T-cell (primary cell): ENCODE data around the gene PDIA5. TPM values are rescaled to one million over a fixed set of nuclear protein-coding genes. Genes with fewer than 3 reads are reported as not detected.

Source experiments
- ATAC-seq, 4 experiments: fragments of 200-7000 bp in 3 of 4; fragments of 150-1000 bp in 1 of 4; cut with Tn5 transposase; replicated peaks in 1 of 4; 1 replicate in 3 of 4; 2 replicates in 1 of 4; pipeline ENCODE4 v1.10.0; 2021; ENCODE audit warnings: moderate library complexity in 3 of 4, mild to moderate bottlenecking in 2 of 4, moderate number of reproducible peaks in 1 of 4
- CTCF ChIA-PET, 2 donors: fragments of 300-600 bp; sonication (Branson Sonifier 250); formaldehyde crosslinking; loops; one replicate each; lab custom pipeline; 2022; ENCODE audit warnings: antibody characterized with exemption in 2 of 2; lab: Charles Lee
- POLR2A ChIA-PET, 2 donors: fragments of 300-600 bp; sonication (Branson Sonifier 250); formaldehyde crosslinking; loops; one replicate each; lab custom pipeline; 2022; ENCODE audit warnings: antibody characterized with exemption in 2 of 2; lab: Charles Lee
- DNase-seq, 35 experiments: peaks; one replicate each; pipeline versions ENCODE4 v3.0.0 to v3.0.0-alpha.2; 2013 to 2023
- H3K27ac ChIP-seq: one replicate; pipeline ENCODE4 v1.5.1; 2013; ENCODE audit warnings: low read length
- H3K27me3 ChIP-seq, 2 experiments: replicated peaks in 1 of 2; 1 replicate in 1 of 2; 2 replicates in 1 of 2; pipeline versions ENCODE4 v1.6.1 to v1.7.0; 2013; ENCODE audit warnings: low read length in 1 of 2, mixed read lengths in 1 of 2; ENCODE audit not compliant: control insufficient read depth in 2 of 2, insufficient read depth in 2 of 2; ENCODE audit errors: extremely low read depth in 1 of 2
- H3K36me3 ChIP-seq, 2 donors: 1 replicate in 1 of 2; 2 replicates in 1 of 2; pipeline versions ENCODE4 v1.6.1 to v1.7.0; 2013; ENCODE audit warnings: low read length in 1 of 2; ENCODE audit not compliant: control insufficient read depth in 2 of 2, insufficient read depth in 1 of 2; ENCODE audit errors: extremely low read depth in 1 of 2
- H3K4me1 ChIP-seq, 2 experiments: 1 replicate in 1 of 2; 2 replicates in 1 of 2; pipeline versions ENCODE4 v1.6.1 to v1.7.0; 2013; ENCODE audit warnings: low read length in 2 of 2, mixed read lengths in 1 of 2; ENCODE audit not compliant: insufficient read depth in 2 of 2, control insufficient read depth in 1 of 2; ENCODE audit errors: extremely low read depth in 1 of 2
- H3K4me3 ChIP-seq, 2 donors: 1 replicate in 1 of 2; 2 replicates in 1 of 2; pipeline versions ENCODE4 v1.5.1 to v1.7.0; 2013; ENCODE audit warnings: mild to moderate bottlenecking in 2 of 2, low read length in 1 of 2, moderate library complexity in 1 of 2; ENCODE audit not compliant: control insufficient read depth in 1 of 2; ENCODE audit errors: extremely low read depth in 1 of 2
- H3K9me3 ChIP-seq: 2 replicates; pipeline ENCODE4 v1.7.0; 2013
- H3K27ac Mint-ChIP-seq, 2 donors: one replicate each; pipeline ENCODE4 v1.8.0; 2020 to 2021; ENCODE audit warnings: mild to moderate bottlenecking in 2 of 2, mixed read lengths in 2 of 2
- H3K27me3 Mint-ChIP-seq, 2 donors: one replicate each; pipeline ENCODE4 v1.8.0; 2021 to 2022; ENCODE audit warnings: mixed read lengths in 2 of 2
- H3K36me3 Mint-ChIP-seq: one replicate; pipeline ENCODE4 v1.8.0; 2021; ENCODE audit warnings: mixed read lengths
- H3K4me1 Mint-ChIP-seq, 3 donors: one replicate each; pipeline ENCODE4 v1.8.0; 2020 to 2022; ENCODE audit warnings: mixed read lengths in 3 of 3, mild to moderate bottlenecking in 1 of 3
- H3K4me3 Mint-ChIP-seq, 3 donors: one replicate each; pipeline ENCODE4 v1.8.0; 2020 to 2022; ENCODE audit warnings: mild to moderate bottlenecking in 3 of 3, mixed read lengths in 3 of 3, moderate library complexity in 3 of 3
- H3K9me3 Mint-ChIP-seq, 3 donors: one replicate each; pipeline ENCODE4 v1.8.0; 2020 to 2022; ENCODE audit warnings: mixed read lengths in 3 of 3
- WGBS: methylation state at CpG from one replicate; pipeline ENCODE4 v1.1.5; 2013; ENCODE audit warnings: missing lambda C conversion rate; ENCODE audit not compliant: insufficient coverage; 5-methylcytosine and 5-hydroxymethylcytosine counted together
- total RNA-seq, 35 experiments: library from RNA in 6 of 35; stranded (reverse) in 6 of 35; fragments of 120-200 nt in 1 of 35; gene quantifications; one replicate each; pipeline versions ENCODE4 v1.2.1 to v1.2.4 and lab custom pipeline; 2013 to 2026

PDIA5 gene
- total RNA-seq, 5 donors from 2014 or later (not counting 1 experiment from before 2014, with no cell fraction given), result 5.4 to 8.2 (median 7.0) TPM

GRCh38 chr3:123066599-123066895, 278 bp upstream of the PDIA5 start:
- Histone ChIP-seq H3K36me3 (no peaks in the 10 kb centered on the region), H3K27ac (no peak overlapping the region), H3K4me1 (peaks cover 3 to 20% of the 10 kb centered on the region in 2 experiments), H3K27me3 (peaks cover 0 to 11% of the 10 kb centered on the region in 2 experiments), H3K4me3 (peak overlapping the region; percentile 59 to 86), H3K9me3 (no peaks in the 10 kb centered on the region)
- H3K9me3 Mint-ChIP-seq, result no peaks in the 10 kb centered on the region
- ChIA-PET POLR2A (interaction anchor here (0.6 kb wide), 2 partner anchors 18 to 55 kb away, joined by 3 to 9 read pairs; no protein-coding TSS in a partner anchor), CTCF (no interaction called here)
- H3K4me3 Mint-ChIP-seq, result peak overlapping the region; percentile 74 to 80 (median 78)
- H3K27ac Mint-ChIP-seq, result peak overlapping the region in 1 of 2 donors; percentile 34
- H3K36me3 Mint-ChIP-seq, result no peaks in the 10 kb centered on the region
- H3K4me1 Mint-ChIP-seq, result peaks cover 15 to 34% (median 17%) of the 10 kb centered on the region in 3 donors
- WGBS, result 60% methylated on average over 6 of the region's 6 CpGs
- peaks cover 0 to 3% of the 10 kb centered on the region in 2 donors for H3K27me3 Mint-ChIP-seq
- no peak for ATAC-seq
- no peak for DNase-seq

GRCh38 chr3:123067689-123068600, 1.1 kb downstream of the PDIA5 start:
- POLR2A ChIA-PET, result no interaction called here
- WGBS, result 9% methylated on average over 13 of the region's 24 CpGs
- Mint-ChIP-seq H3K27ac (no peak overlapping the region), H3K4me1 (peaks cover 19 to 36% (median 24%) of the 10 kb centered on the region in 3 donors), H3K27me3 (peaks cover 0 to 1% of the 10 kb centered on the region in 2 donors), H3K36me3 (no peaks in the 10 kb centered on the region), H3K4me3 (peak overlapping the region; percentile 74 to 80 (median 78)), H3K9me3 (no peaks in the 10 kb centered on the region)
- H3K4me3 ChIP-seq, result peak overlapping the region; percentile 59 to 86
- H3K9me3 ChIP-seq, result no peaks in the 10 kb centered on the region
- H3K27ac ChIP-seq, result no peak overlapping the region
- CTCF ChIA-PET, result no interaction called here
- DNase-seq (peak in 3 of 35 experiments; percentile 3 to 8 (median 4)), ATAC-seq (peak; percentile 31 to 48 (median 38))
- peaks cover 0 to 11% of the 10 kb centered on the region in 2 experiments for H3K27me3 ChIP-seq
- H3K4me1 ChIP-seq, result peaks cover 3 to 20% of the 10 kb centered on the region in 2 experiments
- H3K36me3 ChIP-seq, result no peaks in the 10 kb centered on the region

- H3K9me3 Mint-ChIP-seq, result no peaks in the 10 kb centered on the region
- ATAC-seq (no peak), DNase-seq (no peak)
- WGBS, result 90% methylated on average over 4 of the region's 12 CpGs
- Histone ChIP-seq H3K27me3 (peaks cover 0 to 11% of the 10 kb centered on the region in 2 experiments), H3K4me1 (peaks cover 3 to 20% of the 10 kb centered on the region in 2 experiments), H3K9me3 (no peaks in the 10 kb centered on the region), H3K36me3 (no peaks in the 10 kb centered on the region), H3K27ac (no peak overlapping the region), H3K4me3 (no peak overlapping the region)
- ChIA-PET POLR2A (no interaction called here), CTCF (no interaction called here)
- H3K4me1 Mint-ChIP-seq, result peaks cover 20 to 36% (median 24%) of the 10 kb centered on the region in 3 donors
- no peaks in the 10 kb centered on the region for H3K36me3 Mint-ChIP-seq
- peaks cover 0 to 1% of the 10 kb centered on the region in 2 donors for H3K27me3 Mint-ChIP-seq
- no peak overlapping the region for H3K27ac Mint-ChIP-seq
- peak overlapping the region; percentile 74 to 80 (median 78) for H3K4me3 Mint-ChIP-seq
Measured at GRCh38 chr3:123068601-123069381, 2.0 kb downstream of the PDIA5 start.

GRCh38 chr3:123070510-123070909, 3.7 kb downstream of the PDIA5 start:
- Mint-ChIP-seq H3K9me3 (no peaks in the 10 kb centered on the region), H3K4me1 (peaks cover 20 to 31% (median 28%) of the 10 kb centered on the region in 3 donors), H3K27ac (no peak overlapping the region), H3K4me3 (no peak overlapping the region), H3K36me3 (no peaks in the 10 kb centered on the region), H3K27me3 (peaks cover 0 to 1% of the 10 kb centered on the region in 2 donors)
- Histone ChIP-seq H3K27ac (no peak overlapping the region), H3K4me3 (no peak overlapping the region), H3K9me3 (no peaks in the 10 kb centered on the region), H3K4me1 (peaks cover 3 to 20% of the 10 kb centered on the region in 2 experiments), H3K36me3 (no peaks in the 10 kb centered on the region), H3K27me3 (peaks cover 0 to 11% of the 10 kb centered on the region in 2 experiments)
- CTCF ChIA-PET, result no interaction called here
- DNase-seq (no peak), ATAC-seq (no peak)
- WGBS, result 89% methylated on average over 5 of the region's 8 CpGs
- POLR2A ChIA-PET, result no interaction called here

GRCh38 chr3:123071146-123071545, 4.3 kb downstream of the PDIA5 start:
- ChIA-PET POLR2A (no interaction called here), CTCF (no interaction called here)
- H3K9me3 ChIP-seq, result no peaks in the 10 kb centered on the region
- no peak overlapping the region for H3K27ac ChIP-seq
- H3K4me3 ChIP-seq, result no peak overlapping the region
- Mint-ChIP-seq H3K27me3 (peaks cover 0 to 1% of the 10 kb centered on the region in 2 donors), H3K36me3 (no peaks in the 10 kb centered on the region), H3K4me3 (no peak overlapping the region), H3K4me1 (peaks cover 22 to 36% (median 28%) of the 10 kb centered on the region in 3 donors), H3K9me3 (no peaks in the 10 kb centered on the region), H3K27ac (no peak overlapping the region)
- H3K4me1 ChIP-seq, result peaks cover 3 to 20% of the 10 kb centered on the region in 2 experiments
- WGBS, result no CpG with 5 or more reads among the region's 5 CpGs
- peaks cover 0 to 11% of the 10 kb centered on the region in 2 experiments for H3K27me3 ChIP-seq
- H3K36me3 ChIP-seq, result no peaks in the 10 kb centered on the region
- no peak for ATAC-seq
- DNase-seq, result no peak

GRCh38 chr3:123071581-123071980, 4.8 kb downstream of the PDIA5 start:
- Histone ChIP-seq H3K36me3 (no peaks in the 10 kb centered on the region), H3K27ac (no peak overlapping the region), H3K4me3 (no peak overlapping the region), H3K4me1 (peaks cover 3 to 20% of the 10 kb centered on the region in 2 experiments), H3K27me3 (peaks cover 0 to 11% of the 10 kb centered on the region in 2 experiments), H3K9me3 (no peaks in the 10 kb centered on the region)
- CTCF ChIA-PET, result no interaction called here
- 96% methylated on average over 6 of the region's 7 CpGs for WGBS
- peaks cover 0 to 1% of the 10 kb centered on the region in 2 donors for H3K27me3 Mint-ChIP-seq
- DNase-seq (no peak), ATAC-seq (no peak)
- no peaks in the 10 kb centered on the region for H3K9me3 Mint-ChIP-seq
- no peak overlapping the region for H3K27ac Mint-ChIP-seq
- H3K4me3 Mint-ChIP-seq, result no peak overlapping the region
- POLR2A ChIA-PET, result no interaction called here
- H3K4me1 Mint-ChIP-seq, result peaks cover 21 to 36% (median 27%) of the 10 kb centered on the region in 3 donors
- H3K36me3 Mint-ChIP-seq, result no peaks in the 10 kb centered on the region
